GM21723 (cell line): Measurements from ENCODE around the gene MS4A14.
"Not testable (repeated sequence)": the region's sequence is repeated elsewhere in the genome, so short reads cannot be mapped to it uniquely, and the experiment has no call there.

ENCODE experiments used
- ATAC-seq: cut with Tn5 transposase; IDR thresholded peaks from one replicate; pipeline ENCODE4 v1.9.1; 2021; ENCODE audit warnings: mild to moderate bottlenecking, moderate library complexity; ENCODE audit not compliant: unreplicated experiment

MS4A14 gene

GRCh38 chr11:60389279-60389910 lies 6.9 kb upstream of the MS4A14 start:
- ATAC-seq, result peak; percentile 89

GRCh38 chr11:60390419-60390818 lies 5.8 kb upstream of the MS4A14 start:
- ATAC-seq, result no peak

- ATAC-seq, result no peak
These were observed 3.9 kb upstream of the MS4A14 start for GRCh38 chr11:60392361-60392760.

- no peak for ATAC-seq
These were observed 3.2 kb upstream of the MS4A14 start for GRCh38 chr11:60393016-60393415.

GRCh38 chr11:60394666-60395380 lies 1.4 kb upstream of the MS4A14 start:
- ATAC-seq, result no peak

GRCh38 chr11:60396799-60397198 lies 540 bp downstream of the MS4A14 start:
- peak; percentile 70 for ATAC-seq

- ATAC-seq, result no peak
These were observed 23.8 kb downstream of the MS4A14 start for GRCh38 chr11:60420015-60420414.

GRCh38 chr11:60422609-60423008 lies 26.4 kb downstream of the MS4A14 start:
- no peak for ATAC-seq

GRCh38 chr11:60428517-60428916 lies 32.3 kb downstream of the MS4A14 start:
- no peak for ATAC-seq

- no peak for ATAC-seq
These were observed 33.0 kb downstream of the MS4A14 start, which contains the start of gene MS4A5 for GRCh38 chr11:60429272-60429671. Gene MS4A5 (plus strand): TSS chr11:60429572. CDS start chr11:60429675, 103 bp downstream.

GRCh38 chr11:60431251-60431650 lies 35.0 kb downstream of the MS4A14 start:
- no peak for ATAC-seq

- no peak for ATAC-seq
These were observed 37.1 kb downstream of the MS4A14 start for GRCh38 chr11:60433401-60433800.

- ATAC-seq, result no peak
These were observed 50.8 kb downstream of the MS4A14 start for GRCh38 chr11:60447070-60447469.

- no peak for ATAC-seq
These were observed 51.6 kb downstream of the MS4A14 start for GRCh38 chr11:60447846-60448245.

GRCh38 chr11:60451185-60451584 lies 54.9 kb downstream of the MS4A14 start:
- ATAC-seq, result not testable (repeated sequence)

GRCh38 chr11:60454212-60454611 lies 58.0 kb downstream of the MS4A14 start:
- ATAC-seq, result no peak

- peak; percentile 86 for ATAC-seq
These were observed 59.3 kb downstream of the MS4A14 start, which contains the start of gene MS4A1 for GRCh38 chr11:60455531-60456042. Gene MS4A1 (plus strand): TSS chr11:60455847. CDS start chr11:60462375, 6,528 bp downstream.

GRCh38 chr11:60457576-60457975 lies 61.3 kb downstream of the MS4A14 start:
- peak; percentile 44 for ATAC-seq

- peak; percentile 20 for ATAC-seq
These were observed 63.1 kb downstream of the MS4A14 start for GRCh38 chr11:60459345-60459744.
